H1 (cell line): ENCODE results near the gene PLGRKT.
"Not testable (repeated sequence)": the region's sequence is repeated elsewhere in the genome, so short reads cannot be mapped to it uniquely, and the experiment has no call there.

Experiments used
- CBX5 ChIP-seq: fragments of 300-800, 300-1000 bp; sonication (generic); IDR thresholded peaks from 2 replicates; pipeline ENCODE4 v1.7.1; 2016; ENCODE audit warnings: antibody characterized with exemption, low read length, low read depth
- EP300 ChIP-seq, 2 experiments: IDR thresholded peaks; 1 replicate in 1 of 2; 2 replicates in 1 of 2; pipeline ENCODE4 v1.6.1; 2011 to 2012; ENCODE audit warnings: low read depth in 2 of 2, low read length in 2 of 2, mild to moderate bottlenecking in 2 of 2, borderline replicate concordance in 1 of 2, inconsistent platforms in 1 of 2, moderate library complexity in 1 of 2
- KDM5A ChIP-seq: fragments of 200-600 bp; IDR thresholded peaks from 2 replicates; pipeline ENCODE4 v1.7.1; 2012; ENCODE audit warnings: mild to moderate bottlenecking, low read length, inconsistent platforms, mixed read lengths
- MAFK ChIP-seq: IDR thresholded peaks from 2 replicates; pipeline ENCODE4 v1.6.1; 2012; ENCODE audit warnings: low read depth, mild to moderate bottlenecking, improper control_type of control experiment, low read length
- NRF1 ChIP-seq: IDR thresholded peaks from 2 replicates; pipeline ENCODE4 v1.6.1; 2011; ENCODE audit warnings: mild to moderate bottlenecking, low read depth, low read length, improper control_type of control experiment
- POLR2A ChIP-seq, 2 experiments: IDR thresholded peaks; 1 replicate in 1 of 2; 2 replicates in 1 of 2; pipeline ENCODE4 v1.6.1; 2011; ENCODE audit warnings: low read depth in 2 of 2, low read length in 2 of 2, mild to moderate bottlenecking in 2 of 2; ENCODE audit errors: control extremely low read depth in 1 of 2
- RAD21 ChIP-seq, 2 experiments: IDR thresholded peaks in 1 of 2; conservative IDR thresholded peaks in 1 of 2; 2 replicates each; pipeline ENCODE4 v1.6.1; 2011; ENCODE audit warnings: low read depth in 2 of 2, low read length in 2 of 2, improper control_type of control experiment in 1 of 2, inconsistent platforms in 1 of 2, mild to moderate bottlenecking in 1 of 2, moderate library complexity in 1 of 2
- YY1 ChIP-seq: IDR thresholded peaks from 2 replicates; pipeline ENCODE4 v1.6.1; 2011; ENCODE audit warnings: low read depth, mild to moderate bottlenecking, low read length
- TF ChIP-seq, protein P1 (sequence below), 3 experiments: IDR thresholded peaks; 1 replicate in 2 of 3; 2 replicates in 1 of 3; pipeline versions ENCODE4 v1.5.1 to v1.6.1; 2011; ENCODE audit warnings: low read length in 3 of 3, mild to moderate bottlenecking in 3 of 3, inconsistent platforms in 2 of 3, low read depth in 1 of 3, moderate library complexity in 1 of 3; ENCODE audit not compliant: insufficient read depth in 1 of 3; ENCODE audit errors: control extremely low read depth in 1 of 3
- TF ChIP-seq, protein P2 (sequence below): IDR thresholded peaks from 2 replicates; pipeline ENCODE4 v1.6.1; 2011; ENCODE audit warnings: low read length, improper control_type of control experiment
- TF ChIP-seq, protein P3 (sequence below): IDR thresholded peaks from 2 replicates; pipeline ENCODE4 v1.6.1; 2012; ENCODE audit warnings: inconsistent platforms

DNA sequence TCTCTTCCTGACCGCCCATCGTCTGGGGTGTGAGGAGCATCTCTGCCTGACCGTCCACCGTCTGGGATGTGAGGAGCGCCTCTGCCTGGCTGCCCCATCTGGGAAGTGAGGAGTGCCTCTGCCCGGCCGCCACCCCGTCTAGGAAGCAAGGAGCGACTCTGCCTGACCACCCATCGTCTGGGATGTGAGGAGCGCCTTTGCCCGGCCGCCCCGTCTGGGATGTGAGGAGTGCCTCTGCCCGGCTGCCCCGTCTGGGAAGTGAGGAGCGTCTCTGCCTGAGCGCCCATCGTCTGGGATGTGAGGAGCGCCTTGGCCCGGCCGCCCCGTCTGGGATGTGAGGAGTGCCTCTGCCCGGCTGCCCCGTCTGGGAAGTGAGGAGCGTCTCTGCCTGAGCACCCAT lies 4.4 kb downstream of the PLGRKT start:
- TF ChIP-seq POLR2A (IDR thresholded peaks at IDR 0.05; ENCODE audit: control extremely low read depth in 1 of 2, low read depth in 2 of 2, low read length in 2 of 2); CBX5; YY1; EP300 (IDR thresholded peaks at IDR 0.05; ENCODE audit: borderline replicate concordance in 1 of 2, low read depth in 2 of 2, low read length in 2 of 2); MAFK; RAD21 (IDR thresholded peaks at IDR 0.05 in 1 of 2, conservative IDR thresholded peaks at IDR 0.05 in 1 of 2; ENCODE audit: low read depth in 2 of 2, low read length in 2 of 2); KDM5A; NRF1: not testable (repeated sequence)
- TF ChIP-seq, protein P1, sequence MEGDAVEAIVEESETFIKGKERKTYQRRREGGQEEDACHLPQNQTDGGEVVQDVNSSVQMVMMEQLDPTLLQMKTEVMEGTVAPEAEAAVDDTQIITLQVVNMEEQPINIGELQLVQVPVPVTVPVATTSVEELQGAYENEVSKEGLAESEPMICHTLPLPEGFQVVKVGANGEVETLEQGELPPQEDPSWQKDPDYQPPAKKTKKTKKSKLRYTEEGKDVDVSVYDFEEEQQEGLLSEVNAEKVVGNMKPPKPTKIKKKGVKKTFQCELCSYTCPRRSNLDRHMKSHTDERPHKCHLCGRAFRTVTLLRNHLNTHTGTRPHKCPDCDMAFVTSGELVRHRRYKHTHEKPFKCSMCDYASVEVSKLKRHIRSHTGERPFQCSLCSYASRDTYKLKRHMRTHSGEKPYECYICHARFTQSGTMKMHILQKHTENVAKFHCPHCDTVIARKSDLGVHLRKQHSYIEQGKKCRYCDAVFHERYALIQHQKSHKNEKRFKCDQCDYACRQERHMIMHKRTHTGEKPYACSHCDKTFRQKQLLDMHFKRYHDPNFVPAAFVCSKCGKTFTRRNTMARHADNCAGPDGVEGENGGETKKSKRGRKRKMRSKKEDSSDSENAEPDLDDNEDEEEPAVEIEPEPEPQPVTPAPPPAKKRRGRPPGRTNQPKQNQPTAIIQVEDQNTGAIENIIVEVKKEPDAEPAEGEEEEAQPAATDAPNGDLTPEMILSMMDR (IDR thresholded peaks at IDR 0.05; ENCODE audit: control extremely low read depth in 1 of 3, insufficient read depth in 1 of 3, low read depth in 1 of 3, low read length in 3 of 3) = not testable (repeated sequence)
- TF ChIP-seq, protein P2, sequence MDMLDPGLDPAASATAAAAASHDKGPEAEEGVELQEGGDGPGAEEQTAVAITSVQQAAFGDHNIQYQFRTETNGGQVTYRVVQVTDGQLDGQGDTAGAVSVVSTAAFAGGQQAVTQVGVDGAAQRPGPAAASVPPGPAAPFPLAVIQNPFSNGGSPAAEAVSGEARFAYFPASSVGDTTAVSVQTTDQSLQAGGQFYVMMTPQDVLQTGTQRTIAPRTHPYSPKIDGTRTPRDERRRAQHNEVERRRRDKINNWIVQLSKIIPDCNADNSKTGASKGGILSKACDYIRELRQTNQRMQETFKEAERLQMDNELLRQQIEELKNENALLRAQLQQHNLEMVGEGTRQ = not testable (repeated sequence)
- TF ChIP-seq, protein P3, sequence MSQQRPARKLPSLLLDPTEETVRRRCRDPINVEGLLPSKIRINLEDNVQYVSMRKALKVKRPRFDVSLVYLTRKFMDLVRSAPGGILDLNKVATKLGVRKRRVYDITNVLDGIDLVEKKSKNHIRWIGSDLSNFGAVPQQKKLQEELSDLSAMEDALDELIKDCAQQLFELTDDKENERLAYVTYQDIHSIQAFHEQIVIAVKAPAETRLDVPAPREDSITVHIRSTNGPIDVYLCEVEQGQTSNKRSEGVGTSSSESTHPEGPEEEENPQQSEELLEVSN = not testable (repeated sequence)
